H1 (cell line): ENCODE results near the gene TMEM92. TPM values are rescaled to one million over a fixed set of nuclear protein-coding genes. Genes with fewer than 3 reads are reported as not detected.

ENCODE experiments used
- CREB1 ChIP-seq: IDR thresholded peaks from 2 replicates; pipeline ENCODE4 v1.6.1; 2012; ENCODE audit warnings: inconsistent platforms
- CTCF ChIP-seq, 3 experiments: IDR thresholded peaks; 1 replicate in 2 of 3; 2 replicates in 1 of 3; pipeline versions ENCODE4 v1.5.1 to v1.6.1; 2011; ENCODE audit warnings: low read length in 3 of 3, mild to moderate bottlenecking in 3 of 3, inconsistent platforms in 2 of 3, low read depth in 1 of 3, moderate library complexity in 1 of 3; ENCODE audit not compliant: insufficient read depth in 1 of 3; ENCODE audit errors: control extremely low read depth in 1 of 3
- EZH2 ChIP-seq: fragments of 200-600 bp; sonication (generic); IDR thresholded peaks from 2 replicates; pipeline ENCODE4 v1.7.1; 2012; ENCODE audit warnings: low read depth, mild to moderate bottlenecking, moderate library complexity, low read length, inconsistent platforms; ENCODE audit not compliant: severe bottlenecking
- NANOG ChIP-seq: IDR thresholded peaks from 2 replicates; pipeline ENCODE4 v1.6.1; 2011; ENCODE audit warnings: low read length, low read depth, mild to moderate bottlenecking, inconsistent platforms; ENCODE audit not compliant: insufficient read depth, poor library complexity, severe bottlenecking
- RNF2 ChIP-seq: fragments of 200-900, 300-1000 bp; sonication (generic); IDR thresholded peaks from 2 replicates; pipeline ENCODE4 v1.7.1; 2016; ENCODE audit warnings: borderline replicate concordance, low read depth, mild to moderate bottlenecking, antibody characterized with exemption, low read length; ENCODE audit not compliant: poor library complexity, severe bottlenecking; ENCODE audit errors: missing control alignments
- polyA plus RNA-seq, 7 experiments: library from polyadenylated mRNA; depleted of rRNA in 3 of 7; stranded (reverse) in 5 of 7; unstranded in 2 of 7; fragments of >200 nt in 5 of 7; fragments of 200-250 nt in 2 of 7; gene quantifications; 1 replicate in 5 of 7; 2 replicates in 1 of 7; 4 replicates in 1 of 7; pipeline versions ENCODE4 v1.2.1 to v1.2.3, GENCODE V29; 2011 to 2013; ENCODE audit warnings: missing spikeins in 2 of 7, mixed read lengths in 2 of 7
- total RNA-seq: library from RNA; stranded (reverse); fragmentation: NEBNext Ultra II Directional; extraction: Animal tissue kit (Norgen Biotek cat#: 25700); gene quantifications from 2 replicates; pipeline ENCODE4 v1.2.1, GENCODE V29; 2021

The TMEM92 gene
- total and polyA plus RNA-seq, 2 of the 8 experiments (the other 6 are each of a cell fraction or from before 2014, with no cell fraction given), result 11.9 to 24.8 TPM

DNA sequence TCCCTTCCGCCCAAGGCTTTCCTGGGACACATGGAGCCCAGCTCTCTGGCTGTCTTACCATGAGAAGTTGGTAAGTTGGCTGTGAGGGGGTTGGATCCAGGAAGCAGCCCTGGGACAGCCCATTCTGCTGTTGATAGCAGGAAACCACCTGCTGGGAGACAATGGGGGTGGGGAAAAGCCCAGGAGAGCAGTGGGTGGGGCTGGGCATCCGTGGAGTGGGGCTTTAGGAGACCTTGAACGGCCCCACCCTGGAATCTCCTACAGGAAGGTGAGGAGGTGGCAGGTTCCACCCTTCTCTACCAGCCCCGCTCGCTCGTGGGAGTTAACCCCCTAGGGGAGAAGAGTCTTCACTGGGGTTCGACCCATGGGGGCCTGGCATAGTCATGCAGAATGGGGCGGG is 5.8 kb downstream of the TMEM92 start (continued):
- TF ChIP-seq NANOG (no peak), RNF2 (no peak), CTCF (IDR thresholded peaks at IDR 0.05; ENCODE audit: control extremely low read depth in 1 of 3, insufficient read depth in 1 of 3, low read depth in 1 of 3, low read length in 3 of 3) (no peak), EZH2 (no peak), CREB1 (no peak)
